ENCODE results near the gene WDR38. TPM values are rescaled to one million over a fixed set of nuclear protein-coding genes. Genes with fewer than 3 reads are reported as not detected.

WDR38 gene
- total and polyA plus RNA-seq, 2 of the 13 experiments (the other 11 are each of a cell fraction or from before 2014, with no cell fraction given): not detected

- no peak for TF ChIP-seq HMGXB4 (CRISPR knock-in tag; IDR thresholded peaks at IDR 0.05; ENCODE audit: borderline replicate concordance in 1 of 2, low read depth in 1 of 2)
- no peak for TF ChIP-seq FOXA1 (IDR thresholded peaks at IDR 0.05)
- TF ChIP-seq FOXA1 (CRISPR knock-in tag; IDR thresholded peaks at IDR 0.05): no peak
Observed at GRCh38 chr9:124885551-124885950, 32.3 kb downstream of the WDR38 start (continued).

- Histone ChIP-seq H3K36me3 (replicated peaks in 1 of 2; ENCODE audit: control insufficient read depth in 1 of 2, insufficient read depth in 2 of 2, low read length in 2 of 2) (peaks cover 26 to 65% of the 10 kb centered on the region in 2 experiments; a peak in 4 of 5 replicates), H2AFZ (ENCODE audit: low read length) (no peak overlapping the region), H3K4me2 (ENCODE audit: low read depth, low read length) (no peak overlapping the region), H3K4me3 (replicated peaks in 1 of 3; ENCODE audit: insufficient read depth in 1 of 3, low read depth in 2 of 3, low read length in 3 of 3) (no peak overlapping the region), H3K27ac (ENCODE audit: extremely low read length, insufficient read depth, low read length) (no peak overlapping the region), H3K9me3 (ENCODE audit: low read length) (no peaks in the 10 kb centered on the region), H4K20me1 (ENCODE audit: insufficient read depth, low read length) (no peaks in the 10 kb centered on the region), H3K27me3 (ENCODE audit: control insufficient read depth in 1 of 2, insufficient read depth in 2 of 2, low read length in 2 of 2) (no peaks in the 10 kb centered on the region), H3K4me1 (ENCODE audit: insufficient read depth, low read length) (no peaks in the 10 kb centered on the region), H3K9ac (ENCODE audit: insufficient read depth, low read depth, low read length) (no peak overlapping the region), H3K79me2 (ENCODE audit: insufficient read depth, low read length) (no peaks in the 10 kb centered on the region)
- ChIA-PET CTCF (ENCODE audit: low intra/inter-chr PET ratio, low total read pairs) (no interaction called here), POLR2A (no interaction called here)
- intact Hi-C loops (cut with micrococcal nuclease; ENCODE audit: unreplicated experiment): no loop called here
- WGBS (ENCODE audit: low lambda C conversion rate): 96% methylated on average over 10 of the region's 10 CpGs
- ATAC-seq (no peak), FAIRE-seq (no peak), DNase-seq (ENCODE audit: low spot score) (no peak)
- BruUV-seq (replicated peaks): no TSS peak
- in situ Hi-C loops (cut with HindIII; ENCODE audit: extremely low pct_ligation_motif_present, low pct_unique_long_range_greater_than_20kb): no loop called here
- TF ChIP-seq GTF3A (CRISPR knock-in tag; conservative IDR thresholded peaks at IDR 0.05): no peak
- TF ChIP-seq MTF1 (CRISPR knock-in tag; IDR thresholded peaks at IDR 0.05): no peak
- no peak for TF ChIP-seq THAP8 (CRISPR knock-in tag; IDR thresholded peaks at IDR 0.05; ENCODE audit: borderline replicate concordance)
- TF ChIP-seq ZNF577 (CRISPR knock-in tag; IDR thresholded peaks at IDR 0.05; ENCODE audit: borderline replicate concordance, low read depth): no peak
- no peak for TF ChIP-seq ZNF354B (CRISPR knock-in tag; IDR thresholded peaks at IDR 0.05)
- TF ChIP-seq ZMYM2 (CRISPR knock-in tag; IDR thresholded peaks at IDR 0.05): no peak
- TF ChIP-seq ZNF883 (CRISPR knock-in tag; IDR thresholded peaks at IDR 0.05; ENCODE audit: not compliant biosample characterization): no peak
- TF ChIP-seq POLR2G (IDR thresholded peaks at IDR 0.05; ENCODE audit: low read depth, low read length): no peak
- no peak for TF ChIP-seq ZXDC (CRISPR knock-in tag; IDR thresholded peaks at IDR 0.05)
- TF ChIP-seq MED8 (CRISPR knock-in tag; IDR thresholded peaks at IDR 0.05; ENCODE audit: insufficient replicate concordance): no peak
- no peak for TF ChIP-seq XBP1 (CRISPR knock-in tag; IDR thresholded peaks at IDR 0.05)
- no peak for TF ChIP-seq ZNF235 (CRISPR knock-in tag; IDR thresholded peaks at IDR 0.05; ENCODE audit: borderline replicate concordance)
- TF ChIP-seq MXD1 (CRISPR knock-in tag; IDR thresholded peaks at IDR 0.05): no peak
Observed at GRCh38 chr9:124886461-124886860, 33.2 kb downstream of the WDR38 start.
